ENCODE results near the gene FUT8.

GRCh38 chr14:65478596-65478995, 66.1 kb downstream of the FUT8 start:
- no peak for TF ChIP-seq TOX (CRISPR knock-in tag; IDR thresholded peaks at IDR 0.05; ENCODE audit: borderline replicate concordance)
- no peak for TF ChIP-seq GLIS3 (CRISPR knock-in tag; IDR thresholded peaks at IDR 0.05)
- no peak for TF ChIP-seq ISL1 (CRISPR knock-in tag; IDR thresholded peaks at IDR 0.05)
